ELF-1 (cell line): ENCODE measurements around the gene HINT3.
"Not testable (repeated sequence)": the region's sequence is repeated elsewhere in the genome, so short reads cannot be mapped to it uniquely, and the experiment has no call there.

ENCODE experiments used
- DNase-seq: peaks from one replicate; pipeline ENCODE4 v3.0.0-alpha.2; 2016; ENCODE audit warnings: low read depth, low spot score

The HINT3 gene

GRCh38 chr6:125995972-125996580 lies 39.5 kb downstream of the HINT3 start:
- peak; percentile 36 for DNase-seq

GRCh38 chr6:126002755-126003679 lies 46.4 kb downstream of the HINT3 start:
- no peak for DNase-seq

GRCh38 chr6:126007800-126008199 lies 51.2 kb downstream of the HINT3 start:
- no peak for DNase-seq

GRCh38 chr6:126010040-126010439 lies 53.5 kb downstream of the HINT3 start:
- no peak for DNase-seq

- DNase-seq, result no peak
Measured at GRCh38 chr6:126015863-126016262, 59.3 kb downstream of the HINT3 start.

GRCh38 chr6:126016591-126016990 lies 60.0 kb downstream of the HINT3 start:
- no peak for DNase-seq

GRCh38 chr6:126017668-126018067 lies 61.1 kb downstream of the HINT3 start:
- DNase-seq, result no peak

GRCh38 chr6:126020305-126021050 lies 63.9 kb downstream of the HINT3 start:
- DNase-seq, result no peak

- not testable (repeated sequence) for DNase-seq
Measured at GRCh38 chr6:126023474-126023873, 66.9 kb downstream of the HINT3 start.

- DNase-seq, result no peak
Measured at GRCh38 chr6:126026001-126026400, 69.4 kb downstream of the HINT3 start.

- DNase-seq, result no peak
Measured at GRCh38 chr6:126027601-126028000, 71.0 kb downstream of the HINT3 start.
